GM12878 (cell line): Measurements from ENCODE around the gene MAN2C1. TPM values are rescaled to one million over a fixed set of nuclear protein-coding genes. Genes with fewer than 3 reads are reported as not detected.

Experiments used
- ATAC-seq: fragments of 200-7000 bp; cut with Tn5 transposase; 3 replicates; pipeline ENCODE4 v1.9.1; 2020; ENCODE audit warnings: mild to moderate bottlenecking, moderate library complexity
- BruUV-seq: library from RNA; stranded (reverse); fragments of 400-500 nt; replicated peaks from 2 replicates; lab custom pipeline; 2021; lab: Mats Ljungman, UMichigan
- CTCF ChIA-PET: fragments of 300-600 bp; sonication (Branson Sonifier 250); formaldehyde crosslinking; extraction: SDS; loops from one replicate; lab custom pipeline; 2021; ENCODE audit warnings: inconsistent platforms; lab: Yijun Ruan, JAX
- POLR2A ChIA-PET: fragments of 350-600 bp; formaldehyde crosslinking; extraction: SDS; loops from one replicate; lab custom pipeline; 2021; ENCODE audit warnings: inconsistent platforms; lab: Charles Lee
- RAD21 ChIA-PET: fragments of 300-600 bp; sonication (Branson Sonifier 250); formaldehyde crosslinking; loops from one replicate; lab custom pipeline; 2023; ENCODE audit warnings: antibody characterized with exemption; ENCODE audit not compliant: unreplicated experiment; lab: Charles Lee
- SMC1A ChIA-PET: fragments of 300-600 bp; sonication (Branson Sonifier 250); formaldehyde crosslinking; loops from one replicate; lab custom pipeline; 2023; ENCODE audit not compliant: unreplicated experiment, uncharacterized antibody; lab: Charles Lee
- DNase-seq: peaks from one replicate; pipeline ENCODE4 v3.0.0-alpha.2; 2011; ENCODE audit warnings: low read depth, low spot score
- FAIRE-seq: peaks from 3 replicates; lab custom pipeline; 2011; peaks lifted over from hg19 to GRCh38; lab: Jason Lieb, UNC
- H2AFZ ChIP-seq: 2 replicates; pipeline ENCODE4 v1.6.0; 2011; ENCODE audit warnings: low read depth, low read length, control low read depth; ENCODE audit not compliant: control insufficient read depth
- H3K27ac ChIP-seq: 2 replicates; pipeline ENCODE4 v1.5.1; 2011; ENCODE audit warnings: control low read depth; ENCODE audit not compliant: control insufficient read depth, insufficient read depth
- H3K27me3 ChIP-seq, 2 experiments: replicated peaks in 1 of 2; 2 replicates each; pipeline versions ENCODE4 v1.6.0 to v1.6.1; 2011; ENCODE audit warnings: low read length in 1 of 2; ENCODE audit not compliant: control insufficient read depth in 2 of 2, insufficient read depth in 2 of 2
- H3K36me3 ChIP-seq, 2 experiments: 2 replicates each; pipeline ENCODE4 v1.5.1; 2011; ENCODE audit warnings: low read length in 1 of 2; ENCODE audit not compliant: control insufficient read depth in 2 of 2, insufficient read depth in 2 of 2
- H3K4me1 ChIP-seq: 2 replicates; pipeline ENCODE4 v1.6.1; 2011; ENCODE audit warnings: mild to moderate bottlenecking, low read length, moderate library complexity, mixed read lengths; ENCODE audit not compliant: control insufficient read depth, insufficient read depth
- H3K4me2 ChIP-seq: 2 replicates; pipeline ENCODE4 v1.6.0; 2011; ENCODE audit warnings: control low read depth; ENCODE audit not compliant: control insufficient read depth, insufficient read depth
- H3K4me3 ChIP-seq: fragments of 200-600 bp; sonication (generic); 2 replicates; pipeline ENCODE4 v1.5.1; 2016
- H3K79me2 ChIP-seq: 2 replicates; pipeline ENCODE4 v1.6.0; 2011; ENCODE audit warnings: low read length; ENCODE audit not compliant: control insufficient read depth, insufficient read depth
- H3K9ac ChIP-seq: 2 replicates; pipeline ENCODE4 v1.8.0; 2011; ENCODE audit warnings: low read length, control low read depth, mixed read lengths; ENCODE audit not compliant: control insufficient read depth, insufficient read depth
- H3K9me3 ChIP-seq: replicated peaks from 3 replicates; pipeline ENCODE4 v1.5.1; 2011; ENCODE audit warnings: mild to moderate bottlenecking, low read length; ENCODE audit not compliant: control insufficient read depth, insufficient read depth
- H4K20me1 ChIP-seq: 2 replicates; pipeline ENCODE4 v1.6.0; 2011; ENCODE audit not compliant: control insufficient read depth, insufficient read depth
- CHD2 ChIP-seq: IDR thresholded peaks from 2 replicates; pipeline ENCODE4 v1.6.1; 2011; ENCODE audit warnings: low read depth, low read length, improper control_type of control experiment, borderline replicate concordance
- ESRRA ChIP-seq: IDR thresholded peaks from 2 replicates; pipeline ENCODE4 v1.6.1; 2012; ENCODE audit warnings: mild to moderate bottlenecking, low read length, improper control_type of control experiment
- JUNB ChIP-seq: IDR thresholded peaks from 2 replicates; pipeline ENCODE4 v1.6.1; 2016; ENCODE audit warnings: antibody characterized with exemption, mild to moderate bottlenecking
- POLR2A ChIP-seq: IDR thresholded peaks from 2 replicates; pipeline ENCODE4 v1.6.1; 2011; ENCODE audit warnings: low read depth, mild to moderate bottlenecking, low read length
- SMARCA5 ChIP-seq: fragments of 450-650 bp; IDR thresholded peaks from 2 replicates; pipeline ENCODE4 v1.6.1; 2017; ENCODE audit warnings: mild to moderate bottlenecking
- WGBS: methylation state at CpG from one replicate; pipeline ENCODE4 v1.1.6; 2016; ENCODE audit warnings: low lambda C conversion rate; ENCODE audit not compliant: insufficient replicate concordance, insufficient coverage; ENCODE audit errors: missing lambda C conversion rate; 5-methylcytosine and 5-hydroxymethylcytosine counted together
- in situ Hi-C: fragments of 300-500 bp; cut with MboI; formaldehyde crosslinking; loops from 9 replicates; pipeline ENCODE4 v1.14.3; 2018; ENCODE audit warnings: mixed read lengths
- intact Hi-C: fragments of 100-400 bp; cut with micrococcal nuclease; formaldehyde crosslinking; loops from one replicate; pipeline ENCODE4 v1.14.2; 2022; ENCODE audit not compliant: unreplicated experiment
- polyA plus RNA-seq, 11 experiments: library from polyadenylated mRNA; depleted of rRNA in 4 of 11; unstranded in 6 of 11; stranded (reverse) in 5 of 11; fragments of >200 nt; fragmentation: Nextera tagmentation in 4 of 11; fragmentation: Illumina TruSeq in 1 of 11; extraction: Ambion mirVana in 4 of 11; extraction: Trizol in 1 of 11; gene quantifications; 1 replicate in 1 of 11; 2 replicates in 10 of 11; pipeline versions ENCODE4 v1.2.1 to v1.2.3, GENCODE V29; 2011 to 2016; ENCODE audit warnings: inconsistent platforms in 2 of 11, missing spikeins in 2 of 11, low read depth in 1 of 11
- total RNA-seq, 4 experiments: library from RNA; depleted of rRNA in 3 of 4; stranded (reverse); fragments of >200 nt in 3 of 4; fragmentation: Illumina TruSeq in 1 of 4; extraction: Trizol in 1 of 4; gene quantifications; 2 replicates each; pipeline versions ENCODE4 v1.2.1 to v1.2.3, GENCODE V29; 2013 to 2021
- TF ChIP-seq, protein P1 (sequence below): fragments of 450-650 bp; IDR thresholded peaks from 2 replicates; pipeline ENCODE4 v1.6.1; 2016; ENCODE audit warnings: mild to moderate bottlenecking
- TF ChIP-seq, protein P2 (sequence below): IDR thresholded peaks from 2 replicates; pipeline ENCODE4 v1.6.1; 2011; ENCODE audit warnings: low read depth, mild to moderate bottlenecking, low read length, moderate library complexity, borderline replicate concordance; ENCODE audit errors: extremely low read depth
- TF ChIP-seq, protein P3 (sequence below): IDR thresholded peaks from 2 replicates; pipeline ENCODE4 v1.6.1; 2012; ENCODE audit warnings: low read length, inconsistent platforms

MAN2C1 gene
- total and polyA plus RNA-seq, 10 of the 15 experiments (the other 5 are each of a cell fraction or from before 2014, with no cell fraction given), result 1.4 to 111 (median 42.2) TPM

DNA sequence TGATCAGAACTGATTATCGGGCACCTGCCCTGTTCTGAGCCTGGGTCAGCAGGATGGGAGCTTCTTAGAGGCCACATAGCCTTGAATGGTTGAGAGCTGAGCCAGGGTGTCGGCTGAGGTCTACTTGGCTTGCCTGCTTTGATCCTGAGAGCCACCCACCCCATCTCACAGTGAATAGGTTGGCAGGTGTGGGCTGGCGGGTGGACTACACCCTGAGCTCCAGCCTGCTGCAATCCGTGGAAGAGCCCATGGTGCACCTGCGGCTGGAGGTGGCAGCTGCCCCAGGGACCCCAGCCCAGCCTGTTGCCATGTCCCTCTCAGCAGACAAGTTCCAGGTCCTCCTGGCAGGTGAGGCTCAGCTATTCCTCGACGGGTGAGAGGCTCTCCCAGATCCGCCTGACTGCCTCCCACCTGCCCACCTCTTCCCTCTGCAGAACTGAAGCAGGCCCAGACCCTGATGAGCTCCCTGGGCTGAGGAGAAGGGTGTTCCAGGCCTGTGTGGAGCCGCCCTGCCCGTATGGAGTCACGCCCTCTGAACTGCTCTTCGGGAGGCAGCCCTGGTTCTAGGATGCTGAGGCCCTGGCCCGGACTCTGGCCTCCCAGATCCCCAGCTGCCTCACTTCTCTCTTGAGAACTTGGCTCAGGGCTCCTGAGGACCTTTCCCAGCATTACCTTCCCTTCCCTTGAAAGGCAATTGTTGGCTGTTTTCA lies 28.7 kb downstream of the MAN2C1 start:
- H3K27ac ChIP-seq, result no peak overlapping the region
- ATAC-seq (no peak), FAIRE-seq (no peak), DNase-seq (no peak)
- POLR2A ChIA-PET, result no interaction called here
- intact Hi-C loops (no loop called here), in situ Hi-C loops (no loop called here)
- no peaks in the 10 kb centered on the region for H4K20me1 ChIP-seq
- H3K4me3 ChIP-seq, result no peak overlapping the region
- no peak overlapping the region for H2AFZ ChIP-seq
- WGBS, result 91% methylated on average over 13 of the region's 13 CpGs
- H3K4me1 ChIP-seq, result no peaks in the 10 kb centered on the region; the same call in 1 of the 2 replicates
- SMC1A ChIA-PET, result interaction anchor here (1.4 kb wide), 1 partner anchor 28 kb away, joined by 4 read pairs; no protein-coding TSS in a partner anchor
- peaks cover 10% of the 10 kb centered on the region for H3K79me2 ChIP-seq
- BruUV-seq, result no TSS peak
- no peak overlapping the region for H3K4me2 ChIP-seq
- H3K27me3 ChIP-seq, result no peaks in the 10 kb centered on the region
- H3K36me3 ChIP-seq, result peaks cover 0 to 5% of the 10 kb centered on the region in 2 experiments; a peak in 1 of 4 replicates
- RAD21 ChIA-PET, result no interaction called here
- no peak for TF ChIP-seq SMARCA5
- H3K9ac ChIP-seq, result no peak overlapping the region
- CTCF ChIA-PET, result interaction anchor here (1.2 kb wide), 1 partner anchor 28 kb away, joined by 3 read pairs; no protein-coding TSS in a partner anchor
- H3K9me3 ChIP-seq, result no peaks in the 10 kb centered on the region

DNA sequence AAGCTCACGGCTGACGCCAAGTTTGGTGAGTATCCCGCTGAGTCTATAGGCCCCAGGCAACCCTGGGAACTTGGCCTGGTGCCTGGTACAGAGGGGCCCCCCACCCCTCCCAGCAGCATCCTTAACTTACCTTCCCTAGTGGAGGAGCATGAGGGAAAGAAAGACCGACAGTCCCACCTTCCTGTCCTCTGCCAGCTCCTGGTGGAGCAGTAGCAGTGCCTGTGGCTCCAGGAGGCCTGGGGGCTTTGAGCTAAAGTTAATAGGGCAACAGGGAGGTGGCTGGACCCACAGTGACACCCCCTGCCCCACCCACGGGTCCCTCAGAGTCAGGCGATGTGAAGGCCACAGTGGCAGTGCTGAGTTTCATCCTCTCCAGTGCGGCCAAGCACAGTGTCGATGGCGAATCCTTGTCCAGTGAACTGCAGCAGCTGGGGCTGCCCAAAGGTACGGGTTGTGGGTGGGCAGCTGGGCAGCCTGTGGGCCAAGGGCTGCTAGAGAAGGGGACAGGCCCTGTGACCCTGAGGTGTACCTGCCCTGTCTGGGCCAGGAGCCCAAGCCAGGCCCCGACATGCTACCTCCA lies 29.7 kb downstream of the MAN2C1 start:
- SMC1A ChIA-PET, result interaction anchor here (1.4 kb wide), 1 partner anchor 29 kb away, joined by 4 read pairs; no protein-coding TSS in a partner anchor
- BruUV-seq, result no TSS peak
- CTCF ChIA-PET, result no interaction called here
- TF ChIP-seq, protein P1, sequence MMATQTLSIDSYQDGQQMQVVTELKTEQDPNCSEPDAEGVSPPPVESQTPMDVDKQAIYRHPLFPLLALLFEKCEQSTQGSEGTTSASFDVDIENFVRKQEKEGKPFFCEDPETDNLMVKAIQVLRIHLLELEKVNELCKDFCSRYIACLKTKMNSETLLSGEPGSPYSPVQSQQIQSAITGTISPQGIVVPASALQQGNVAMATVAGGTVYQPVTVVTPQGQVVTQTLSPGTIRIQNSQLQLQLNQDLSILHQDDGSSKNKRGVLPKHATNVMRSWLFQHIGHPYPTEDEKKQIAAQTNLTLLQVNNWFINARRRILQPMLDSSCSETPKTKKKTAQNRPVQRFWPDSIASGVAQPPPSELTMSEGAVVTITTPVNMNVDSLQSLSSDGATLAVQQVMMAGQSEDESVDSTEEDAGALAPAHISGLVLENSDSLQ, result no peak
- TF ChIP-seq CHD2, result no peak
- TF ChIP-seq JUNB, result no peak
- TF ChIP-seq, protein P2, sequence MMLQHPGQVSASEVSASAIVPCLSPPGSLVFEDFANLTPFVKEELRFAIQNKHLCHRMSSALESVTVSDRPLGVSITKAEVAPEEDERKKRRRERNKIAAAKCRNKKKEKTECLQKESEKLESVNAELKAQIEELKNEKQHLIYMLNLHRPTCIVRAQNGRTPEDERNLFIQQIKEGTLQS, result no peak
- TF ChIP-seq, protein P3, sequence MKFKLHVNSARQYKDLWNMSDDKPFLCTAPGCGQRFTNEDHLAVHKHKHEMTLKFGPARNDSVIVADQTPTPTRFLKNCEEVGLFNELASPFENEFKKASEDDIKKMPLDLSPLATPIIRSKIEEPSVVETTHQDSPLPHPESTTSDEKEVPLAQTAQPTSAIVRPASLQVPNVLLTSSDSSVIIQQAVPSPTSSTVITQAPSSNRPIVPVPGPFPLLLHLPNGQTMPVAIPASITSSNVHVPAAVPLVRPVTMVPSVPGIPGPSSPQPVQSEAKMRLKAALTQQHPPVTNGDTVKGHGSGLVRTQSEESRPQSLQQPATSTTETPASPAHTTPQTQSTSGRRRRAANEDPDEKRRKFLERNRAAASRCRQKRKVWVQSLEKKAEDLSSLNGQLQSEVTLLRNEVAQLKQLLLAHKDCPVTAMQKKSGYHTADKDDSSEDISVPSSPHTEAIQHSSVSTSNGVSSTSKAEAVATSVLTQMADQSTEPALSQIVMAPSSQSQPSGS, result no peak
- no peak for TF ChIP-seq ESRRA
- TF ChIP-seq POLR2A, result no peak

More for the DNA sequence above, 29.7 kb downstream of the MAN2C1 start:
- FAIRE-seq (no peak), DNase-seq (no peak), ATAC-seq (no peak)
- H3K4me1 ChIP-seq, result no peaks in the 10 kb centered on the region; the same call in 1 of the 2 replicates
- RAD21 ChIA-PET, result no interaction called here
- intact Hi-C loops (no loop called here), in situ Hi-C loops (no loop called here)
- H3K9ac ChIP-seq, result no peak overlapping the region
- POLR2A ChIA-PET, result no interaction called here
- no peak overlapping the region for H3K27ac ChIP-seq
- H3K9me3 ChIP-seq, result no peaks in the 10 kb centered on the region
- H3K27me3 ChIP-seq, result no peaks in the 10 kb centered on the region
- 94% methylated on average over 11 of the region's 11 CpGs for WGBS
- peaks cover 10% of the 10 kb centered on the region for H3K79me2 ChIP-seq
- H2AFZ ChIP-seq, result no peak overlapping the region
- no peak overlapping the region for H3K4me2 ChIP-seq
- H3K36me3 ChIP-seq, result peaks cover 0 to 5% of the 10 kb centered on the region in 2 experiments; a peak in 1 of 4 replicates
- no peak overlapping the region for H3K4me3 ChIP-seq
- H4K20me1 ChIP-seq, result no peaks in the 10 kb centered on the region
